Activated CD8-positive, alpha-beta memory T cell treated with anti-CD3 and anti-CD28 coated beads, Interleukin-2, amount 50 U/mL, for 1 hour (primary cell): Measurements from ENCODE around the gene PXDN.

Experiments
- DNase-seq: peaks from one replicate; pipeline ENCODE4 v3.0.0-alpha.2; 2020; ENCODE audit errors: extremely low read depth

PXDN gene

DNA sequence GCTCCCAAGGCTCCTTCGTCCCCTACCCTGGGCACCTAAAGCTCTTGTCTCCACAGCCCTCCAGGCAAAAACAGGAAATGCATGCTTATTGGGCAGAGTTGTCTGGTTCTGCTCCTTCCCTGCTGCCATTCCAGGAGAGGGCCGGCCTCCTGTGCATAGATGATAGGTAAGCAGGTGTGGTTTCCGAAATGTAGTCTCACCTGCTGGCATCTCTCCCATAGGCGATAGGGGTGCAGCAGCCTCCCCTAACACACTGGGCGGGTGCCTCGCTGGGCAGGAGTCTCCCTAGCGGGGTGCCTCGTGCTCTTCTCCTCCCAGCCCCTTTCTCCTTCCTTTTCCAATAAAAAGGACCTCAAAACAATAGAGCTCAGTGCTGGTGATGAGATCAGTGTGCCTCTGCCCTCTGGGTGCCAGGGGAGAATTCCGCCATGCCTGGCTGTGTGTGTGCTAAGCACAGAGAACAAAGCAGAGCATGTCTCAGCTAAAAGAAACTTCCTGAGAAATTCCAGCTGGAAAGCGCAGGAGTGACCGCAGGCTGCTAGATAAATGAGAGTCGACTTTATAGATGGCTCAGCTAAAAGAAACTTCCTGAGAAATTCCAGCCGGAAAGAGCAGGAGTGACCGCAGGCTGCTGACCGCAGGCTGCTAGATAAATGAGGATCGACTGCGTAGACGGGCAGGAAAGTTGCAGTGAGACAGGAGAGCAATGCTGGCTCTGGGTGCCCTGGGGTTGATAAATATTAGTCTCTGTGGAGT, 11.3 kb upstream of the PXDN start:
- DNase-seq, result no peak

DNA sequence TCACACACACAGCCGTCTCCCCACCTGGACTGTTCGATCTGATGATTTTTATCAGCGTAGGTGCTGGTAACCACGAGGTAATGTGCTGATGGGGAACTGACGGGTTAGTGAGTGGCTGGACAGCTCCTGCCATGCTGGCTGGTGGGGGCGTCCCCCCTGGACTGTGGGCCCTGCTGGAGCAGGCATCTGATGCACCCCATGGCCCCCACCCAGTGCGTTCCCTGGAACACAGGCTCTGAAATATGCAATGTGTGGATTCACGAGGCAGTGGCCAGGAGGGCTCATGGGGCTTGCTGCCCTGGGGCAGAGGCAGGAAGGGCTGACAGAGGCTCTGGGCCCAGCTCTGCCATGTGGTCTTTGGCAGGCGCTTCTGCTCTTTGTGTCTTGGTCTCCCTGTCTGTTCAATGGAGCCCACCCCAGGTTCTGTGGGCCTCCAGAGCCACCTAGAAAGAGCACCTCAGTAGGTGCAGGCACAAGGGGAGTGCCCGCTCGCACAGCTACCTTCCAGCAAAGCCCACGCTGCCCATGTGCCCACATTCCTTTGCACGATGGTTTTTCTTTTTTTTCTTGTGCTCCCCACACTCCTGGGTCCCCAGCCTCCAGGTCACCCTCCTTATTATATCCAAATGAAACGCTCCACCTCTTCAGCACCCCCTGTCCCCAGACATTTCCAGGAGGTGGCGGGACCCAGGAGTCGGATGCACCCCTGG, 10.3 kb upstream of the PXDN start:
- no peak for DNase-seq

DNA sequence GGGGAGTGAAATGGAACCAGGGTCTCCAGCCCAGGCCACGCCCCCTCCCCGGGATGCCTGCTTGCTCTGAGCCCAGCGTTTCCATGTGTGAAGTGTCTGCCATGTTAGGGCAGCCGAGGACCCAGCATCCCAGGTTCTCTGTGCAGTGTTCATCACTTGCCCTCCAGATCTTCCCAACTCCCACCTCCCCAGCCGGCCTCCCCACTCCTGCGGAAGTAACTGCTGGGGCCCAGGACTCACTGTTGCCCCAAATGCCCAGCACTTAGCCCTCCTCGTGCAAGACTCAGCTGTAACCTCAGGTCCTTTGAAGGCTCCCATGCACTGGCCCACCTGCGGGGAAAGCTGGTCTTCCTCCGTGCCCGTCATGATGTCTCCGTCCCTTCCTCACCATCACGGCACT, 9.7 kb upstream of the PXDN start:
- no peak for DNase-seq

DNA sequence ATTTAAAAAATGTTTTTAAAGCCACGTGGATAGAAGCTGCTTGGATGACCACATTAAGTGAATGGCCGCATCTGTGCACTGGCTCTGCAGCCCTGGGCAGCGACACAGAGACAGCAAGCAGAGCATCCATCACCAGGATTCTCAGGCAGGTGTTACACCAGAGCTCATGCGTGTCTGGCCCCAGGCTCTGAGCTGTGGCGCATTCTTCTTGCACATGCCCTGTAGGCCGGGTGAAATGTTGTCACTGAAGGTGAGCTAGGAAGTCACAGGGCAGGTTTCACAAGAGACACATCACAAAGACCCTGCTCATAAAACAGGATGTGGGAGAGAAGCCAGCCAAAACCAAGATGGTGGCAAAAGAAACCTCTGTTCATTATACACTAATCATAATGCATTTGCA, 8.4 kb upstream of the PXDN start:
- DNase-seq, result no peak

DNA sequence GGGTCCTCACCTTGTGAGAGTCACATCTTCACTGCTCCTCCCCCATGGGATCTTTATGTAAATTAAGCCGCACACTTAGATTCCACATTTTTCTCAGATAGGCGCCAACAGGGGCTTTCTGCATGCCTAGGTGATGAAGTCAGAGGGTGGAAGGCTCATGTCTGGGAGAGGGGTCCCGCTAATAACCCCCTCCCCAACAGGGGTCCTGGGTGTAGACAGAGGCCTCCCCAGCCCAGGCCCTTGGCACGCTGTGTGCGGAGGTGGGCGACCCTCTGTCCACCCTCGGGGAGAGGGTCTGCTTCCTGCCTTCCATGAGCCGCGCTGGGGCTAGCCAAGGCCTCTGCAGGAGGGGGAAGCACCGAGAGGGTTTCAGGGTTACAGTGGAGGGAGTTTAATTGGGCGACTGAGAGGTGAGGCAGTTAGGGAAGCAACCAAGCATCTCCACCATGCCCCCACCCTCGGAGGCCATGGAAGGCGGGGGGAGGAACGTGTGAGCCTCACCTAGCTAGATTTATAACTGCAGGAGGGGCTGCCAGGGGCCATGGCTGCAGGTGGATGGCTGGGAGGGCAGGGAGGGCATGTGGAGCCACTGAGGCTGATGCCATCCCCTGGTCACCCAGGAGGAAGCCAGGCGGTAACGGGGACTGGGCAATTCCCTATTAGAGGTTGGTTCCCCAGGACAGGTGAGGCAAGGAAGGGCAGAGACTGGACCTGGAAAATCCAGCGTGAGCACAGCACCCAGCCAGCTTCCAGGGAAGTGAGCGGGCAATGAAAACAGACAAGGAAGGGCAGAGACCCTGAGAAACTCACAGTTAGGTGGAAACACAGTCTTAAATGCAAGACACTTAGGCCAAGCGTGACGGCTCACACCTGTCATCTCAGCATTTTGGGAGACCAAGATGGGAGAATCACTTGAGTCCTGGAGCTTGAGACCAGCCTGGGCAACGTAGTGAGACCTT, 7.7 kb upstream of the PXDN start:
- no peak for DNase-seq

DNA sequence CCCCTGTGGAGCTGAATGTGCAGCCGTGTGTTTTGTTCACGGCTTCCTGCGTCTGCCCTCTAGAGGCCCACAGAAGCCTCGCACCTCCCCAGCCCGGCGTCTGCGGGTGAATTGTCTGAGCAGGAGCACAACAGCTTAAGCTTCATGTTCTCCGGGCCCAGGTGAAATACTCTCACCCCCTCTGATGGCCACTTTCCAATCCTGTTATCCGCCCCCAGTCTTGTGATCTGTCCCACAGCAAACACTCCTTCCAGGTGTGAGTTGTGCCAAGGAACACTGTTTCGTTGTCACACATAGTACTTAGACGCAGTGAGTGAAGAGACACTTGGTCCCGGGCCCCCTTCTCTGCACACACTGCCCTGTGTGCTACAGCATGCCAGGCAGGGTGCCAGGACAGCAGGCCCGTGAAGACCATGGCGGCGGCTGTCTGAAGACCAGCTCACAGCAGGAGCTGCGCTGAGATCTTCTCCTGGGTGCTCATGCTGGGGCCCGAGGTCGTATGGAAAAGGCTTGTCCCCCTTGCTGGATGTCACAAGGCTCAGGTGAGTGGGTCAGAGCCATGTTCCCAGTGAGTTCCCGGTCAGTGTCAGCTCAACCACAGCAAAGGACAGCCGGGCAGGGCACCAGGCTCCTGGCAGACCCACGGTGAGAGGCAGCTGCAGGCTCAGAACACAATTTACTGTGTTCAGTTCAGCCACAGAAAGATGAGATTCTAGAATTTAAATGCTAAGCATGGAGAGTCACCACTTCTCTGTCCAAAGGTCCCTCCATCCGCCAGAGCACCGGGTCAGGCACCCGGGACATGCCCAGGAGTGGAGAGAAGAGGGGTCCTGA, 6.8 kb upstream of the PXDN start:
- peak; percentile 19 for DNase-seq

DNA sequence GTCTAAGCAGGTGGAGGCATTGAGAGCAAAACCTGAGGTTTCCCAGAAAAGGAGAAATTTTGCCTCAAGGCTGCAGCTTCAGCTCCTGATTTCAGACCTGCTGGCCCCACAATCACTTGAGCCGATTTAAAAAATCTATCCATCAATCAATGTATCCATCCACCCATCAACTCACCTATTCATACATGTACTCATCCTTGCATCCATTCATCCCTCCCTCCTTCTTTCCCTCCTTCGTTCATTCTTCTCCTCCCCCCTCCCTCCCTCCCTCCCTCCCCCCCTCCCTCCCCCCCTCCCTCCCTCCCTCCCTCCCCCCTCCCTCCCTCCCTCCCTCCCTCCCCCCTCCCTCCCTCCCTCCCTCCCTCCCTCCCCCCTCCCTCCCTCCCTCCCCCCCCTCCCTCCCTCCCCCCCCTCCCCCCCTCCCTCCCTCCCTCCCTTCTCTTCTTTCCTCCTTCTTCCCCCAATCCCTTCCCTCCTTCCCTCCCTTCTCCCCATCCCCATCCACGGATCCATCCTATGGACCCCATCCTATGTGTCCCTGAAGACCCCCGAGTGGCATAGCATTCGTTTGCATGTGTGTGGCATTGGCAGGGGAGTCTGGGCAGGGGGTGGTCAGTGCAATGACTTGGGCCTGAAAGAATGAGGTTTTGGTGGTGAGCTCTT, 6.1 kb upstream of the PXDN start:
- DNase-seq, result no peak

DNA sequence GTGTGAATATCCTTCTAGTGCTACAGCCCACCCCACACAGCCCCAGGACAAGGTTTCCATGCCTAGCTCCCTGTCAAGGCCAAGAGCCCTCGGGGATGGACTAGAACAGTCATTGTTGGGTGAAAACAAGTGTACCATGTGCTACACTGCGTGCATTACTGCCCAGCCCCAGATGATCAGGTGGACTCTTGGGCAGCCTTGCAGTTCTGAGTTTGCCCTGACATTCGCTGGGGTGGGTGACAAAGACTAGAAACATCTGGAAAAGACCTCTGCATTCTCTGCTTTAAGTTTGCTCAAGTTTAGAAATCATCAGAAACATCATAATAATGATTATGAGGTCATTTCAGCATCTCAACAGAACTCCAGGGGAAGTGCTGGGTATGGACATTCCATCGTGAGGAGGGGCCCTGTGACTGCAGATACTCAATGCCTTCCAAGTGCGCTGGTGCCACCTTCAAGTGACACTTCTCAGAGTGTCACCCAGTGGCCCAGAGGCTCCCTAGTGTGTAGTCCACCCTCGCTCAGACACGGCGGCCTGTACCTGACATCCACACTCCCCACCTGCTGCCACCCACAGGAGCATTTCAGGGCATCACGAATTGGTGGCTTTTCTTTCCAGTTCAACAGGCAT, 5.3 kb upstream of the PXDN start:
- DNase-seq, result no peak

DNA sequence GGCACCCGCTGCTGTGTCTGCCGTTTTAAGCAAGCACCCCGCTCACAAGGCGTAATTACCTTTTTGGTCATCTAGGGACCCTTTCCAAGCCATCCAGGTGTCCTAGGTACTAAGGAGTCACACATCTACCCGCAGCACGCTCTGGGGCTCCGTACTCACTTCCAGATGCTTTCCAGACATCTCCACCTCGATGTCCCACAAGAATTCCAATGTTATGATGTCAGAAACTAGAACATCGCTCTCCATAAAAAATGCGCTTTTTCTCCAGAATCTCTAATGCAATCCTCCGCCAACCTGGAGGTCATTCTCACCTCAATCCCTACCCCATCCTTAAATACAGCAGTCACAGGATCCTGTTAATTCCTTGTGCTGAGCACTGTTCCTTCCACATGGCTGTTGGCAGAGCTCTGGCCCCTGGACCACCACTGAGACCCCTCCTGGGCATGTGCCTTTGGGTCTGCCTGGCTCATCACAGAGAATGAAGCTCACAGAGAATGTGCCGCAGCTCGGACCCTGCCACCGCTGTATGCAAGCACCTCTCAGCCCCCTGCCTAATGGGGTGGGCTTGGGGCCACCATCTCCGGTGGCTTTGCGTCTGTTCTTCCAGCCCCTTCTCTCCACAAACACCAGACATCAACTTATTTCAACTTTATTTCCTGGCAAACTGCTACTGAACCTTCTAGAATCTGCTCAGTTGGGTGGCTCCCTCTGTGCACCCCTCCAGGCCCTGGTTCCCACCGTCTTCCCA, 4.6 kb upstream of the PXDN start:
- DNase-seq, result no peak

DNA sequence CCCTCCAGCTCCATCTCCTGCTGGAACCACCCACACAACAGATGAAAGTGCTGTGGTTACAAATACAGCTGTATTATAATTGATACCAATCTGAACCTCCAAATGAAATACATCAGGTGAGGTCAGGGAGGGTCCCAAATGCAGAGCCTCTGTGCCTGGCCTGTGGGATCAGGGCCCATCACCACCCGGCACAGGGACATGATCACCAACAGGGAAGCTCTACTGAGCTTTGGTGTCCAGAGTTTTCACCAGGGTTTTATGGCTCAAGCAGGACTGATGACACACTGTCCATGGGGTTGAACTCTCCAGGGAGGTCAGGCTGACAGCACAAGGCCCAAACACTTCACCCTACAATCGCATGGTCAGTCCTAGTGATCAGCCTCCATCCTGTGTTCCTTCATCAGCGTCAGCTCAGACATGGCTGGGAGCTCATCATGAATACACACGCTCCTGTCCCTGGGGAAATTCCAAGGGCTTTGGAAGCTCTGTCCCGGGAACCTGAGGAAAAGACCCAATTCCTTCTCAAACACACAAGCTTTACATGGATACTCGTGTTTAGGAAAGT, 3.9 kb upstream of the PXDN start:
- no peak for DNase-seq

DNA sequence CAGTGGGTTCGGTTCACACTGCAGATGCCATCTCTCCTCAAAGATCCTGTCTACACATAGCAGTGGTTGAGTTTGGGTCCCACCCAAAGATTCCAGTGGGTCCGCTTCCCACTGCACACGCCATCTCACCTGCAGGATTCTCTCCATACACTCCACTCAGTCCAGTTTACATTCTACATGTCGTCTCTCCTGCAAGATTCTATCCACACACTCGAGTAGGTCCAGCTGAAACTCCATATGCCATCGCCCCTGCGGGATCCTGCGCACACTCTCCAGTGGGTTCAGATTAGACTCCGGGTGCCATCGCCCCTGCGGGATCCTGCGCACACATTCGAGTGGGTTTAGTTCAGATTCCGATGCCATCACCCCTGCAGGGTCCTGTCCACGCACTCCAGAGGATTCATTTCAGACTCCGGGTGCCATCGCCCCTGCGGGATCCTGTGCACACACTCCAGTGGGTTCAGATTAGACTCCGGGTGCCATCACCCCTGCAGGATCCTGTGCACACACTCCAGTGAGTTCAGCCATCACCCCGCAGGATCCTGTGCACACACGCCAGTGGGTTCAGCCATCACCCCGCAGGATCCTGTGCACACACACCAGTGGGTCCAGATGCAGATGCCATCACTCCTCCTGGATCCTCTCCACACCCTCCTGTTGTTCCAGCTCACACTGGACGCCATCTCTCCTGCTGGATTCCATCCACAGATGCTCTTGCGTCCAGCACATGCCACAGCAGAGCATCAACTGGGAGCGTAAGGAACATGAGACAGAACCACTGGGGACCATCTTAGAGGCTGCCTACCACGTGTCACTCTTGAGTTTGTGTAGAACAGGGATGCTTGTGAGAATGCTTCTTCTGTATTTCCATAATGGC, 3.0 kb upstream of the PXDN start:
- no peak for DNase-seq

DNA sequence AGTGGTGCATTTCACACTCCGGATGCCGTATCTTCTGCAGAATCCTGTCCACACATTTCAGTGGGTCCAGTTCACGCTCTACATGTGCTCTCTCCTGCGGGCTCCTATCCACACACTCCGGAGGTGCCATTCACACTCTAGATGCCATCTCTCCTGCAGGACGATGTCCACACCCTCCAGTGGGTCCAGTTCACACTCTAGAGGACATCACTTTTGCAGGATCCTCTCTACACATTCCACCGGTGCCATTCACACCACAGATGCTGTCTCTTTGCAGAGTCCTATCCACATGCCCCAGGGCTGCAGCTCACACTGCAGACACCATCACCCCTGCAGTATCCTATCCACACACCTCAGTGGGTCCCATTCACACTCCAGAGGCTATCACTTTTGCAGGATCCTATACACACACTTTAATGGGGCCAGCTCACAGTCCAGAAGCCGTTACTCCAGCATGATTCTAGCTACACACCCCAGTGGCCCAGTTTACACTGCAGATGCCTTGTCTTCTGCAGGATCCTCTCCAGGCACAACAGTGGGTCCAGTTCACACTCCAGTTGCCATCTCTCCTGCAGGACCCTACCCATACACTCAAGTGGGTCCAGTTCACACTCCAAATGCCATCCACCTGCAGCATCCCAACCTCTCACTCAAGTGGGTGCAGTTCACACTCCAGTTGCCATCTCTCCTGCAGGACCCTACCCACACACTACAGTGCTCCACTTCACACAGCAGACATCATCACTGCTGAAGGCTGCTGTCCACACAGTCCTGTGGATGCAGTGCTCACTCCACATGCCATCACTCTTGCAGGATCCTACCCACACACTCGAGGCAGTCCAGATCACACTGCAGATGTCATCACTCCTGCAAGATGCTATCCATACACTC, 2.1 kb upstream of the PXDN start:
- no peak for DNase-seq

DNA sequence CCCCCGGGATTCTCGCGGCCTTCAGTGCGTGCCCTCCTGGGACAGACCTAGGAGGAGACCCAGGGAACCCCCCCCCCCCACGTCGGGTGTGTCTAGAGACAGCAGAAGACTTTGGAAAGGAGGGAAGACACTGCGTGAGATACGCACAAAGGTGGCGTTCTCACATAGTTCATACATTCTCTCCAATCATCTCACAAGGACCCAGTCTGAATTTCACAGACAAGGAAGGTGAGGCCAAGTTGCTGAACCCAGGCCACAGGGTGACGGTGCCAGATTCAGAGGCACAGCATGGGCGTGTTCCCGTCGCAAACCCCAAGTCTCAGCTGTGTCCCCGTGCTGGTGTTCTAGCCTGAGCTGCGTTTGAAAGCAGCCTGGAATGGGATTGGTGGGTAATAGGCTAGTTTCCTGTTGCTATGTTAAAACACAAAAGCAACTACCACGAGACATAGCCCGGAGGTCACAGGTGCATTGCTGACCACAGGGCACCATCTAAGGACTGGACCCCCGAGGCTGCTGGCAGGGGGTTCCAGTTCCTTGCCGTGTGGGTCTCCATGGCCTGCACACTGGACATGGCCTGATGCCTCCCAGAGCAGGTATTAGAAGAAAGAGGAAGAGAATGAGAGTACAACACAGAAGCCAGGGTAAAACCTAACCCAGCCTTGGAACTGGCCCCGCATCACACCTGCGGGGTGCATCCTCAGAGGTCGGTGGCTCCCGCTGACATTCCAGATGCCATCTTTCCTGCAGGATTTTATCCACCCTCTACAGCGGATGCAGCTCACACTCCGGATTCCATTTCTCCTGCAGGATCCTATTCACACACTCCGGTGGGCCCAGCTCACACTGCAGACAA, 1.1 kb upstream of the PXDN start:
- DNase-seq, result no peak

DNA sequence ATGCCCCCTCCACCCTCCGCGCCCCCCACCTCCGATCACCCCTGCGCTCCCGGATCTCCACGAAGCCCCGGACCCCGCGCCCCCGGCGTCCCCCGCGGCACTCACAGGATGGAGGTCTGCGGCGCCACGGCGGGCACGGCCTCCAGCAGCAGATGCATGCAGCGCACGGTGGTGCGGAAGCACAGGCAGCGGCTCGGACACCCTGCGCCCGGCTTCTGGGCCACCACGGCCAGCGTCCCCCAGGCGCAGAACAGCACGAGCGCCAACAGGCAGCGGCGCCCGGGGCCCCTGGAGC, 217 bp downstream of the PXDN start:
- DNase-seq, result no peak

DNA sequence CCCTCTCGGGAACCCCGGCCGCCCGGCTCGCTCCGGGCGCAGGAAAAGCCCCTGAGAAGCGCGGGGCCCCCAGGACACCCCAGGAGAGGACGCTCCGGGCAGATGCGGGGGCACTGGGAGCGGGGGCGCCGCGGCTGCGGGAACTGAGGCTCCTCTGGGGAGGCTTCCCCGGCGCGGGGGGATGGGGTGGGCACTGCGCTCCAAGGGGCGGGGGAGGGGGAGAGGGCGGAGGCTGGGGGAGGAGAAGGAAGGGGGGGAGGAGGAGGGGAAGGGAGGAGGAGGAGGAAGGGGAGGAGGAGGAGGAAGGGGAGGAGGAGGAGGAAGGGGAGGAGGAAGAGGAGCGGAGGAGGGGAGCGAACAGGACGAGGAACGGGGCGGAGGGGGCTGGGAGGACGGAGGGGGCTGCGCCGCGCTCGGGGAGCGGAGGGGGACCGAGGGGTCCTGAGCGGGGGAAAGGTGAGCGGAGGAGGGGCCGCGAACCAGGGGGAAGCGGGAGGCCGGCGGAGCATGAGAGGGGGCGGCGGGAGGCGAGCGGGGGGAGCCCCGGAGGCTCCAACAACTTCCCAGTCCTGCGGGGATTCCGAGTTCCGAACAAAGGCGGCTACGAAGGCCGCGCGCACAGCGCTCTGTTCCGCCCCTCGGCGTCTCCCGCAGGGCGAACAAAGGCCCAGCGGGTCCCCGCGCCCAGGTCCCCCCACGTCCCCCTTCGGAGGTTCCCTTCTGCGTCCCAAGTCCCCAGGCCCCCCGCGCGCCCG, 742 bp downstream of the PXDN start:
- DNase-seq, result no peak
